ENCODE results near the gene HMCN1.

DNA sequence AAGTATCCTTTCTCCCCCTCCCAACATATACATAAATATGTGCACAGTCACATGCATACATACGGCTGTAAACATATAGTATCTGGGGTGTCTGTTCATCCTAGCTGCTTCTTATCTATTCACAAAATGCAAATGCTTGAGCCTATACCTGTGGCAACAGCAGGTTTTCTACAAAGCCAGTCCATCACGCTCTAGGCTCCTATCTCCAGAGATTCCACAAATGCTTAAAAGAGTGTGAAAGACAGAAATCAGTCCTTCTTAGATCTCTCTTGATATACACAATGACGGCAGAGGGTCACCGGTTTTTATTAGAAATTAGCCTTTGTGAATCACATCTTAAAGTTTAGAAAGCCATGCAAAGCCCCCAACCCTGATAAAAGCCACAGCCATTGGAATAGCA lies 501.5 kb downstream of the HMCN1 start:
- TF ChIP-seq SP1 (IDR thresholded peaks at IDR 0.05) (no peak), ZNF384 (IDR thresholded peaks at IDR 0.05) (no peak), NFRKB (IDR thresholded peaks at IDR 0.05) (no peak), BHLHE40 (IDR thresholded peaks at IDR 0.05; ENCODE audit: borderline replicate concordance) (no peak), FOXM1 (IDR thresholded peaks at IDR 0.05; ENCODE audit: borderline replicate concordance) (no peak), TARDBP (IDR thresholded peaks at IDR 0.05) (no peak)
